ENCODE data around the gene EPS8L3.

DNA sequence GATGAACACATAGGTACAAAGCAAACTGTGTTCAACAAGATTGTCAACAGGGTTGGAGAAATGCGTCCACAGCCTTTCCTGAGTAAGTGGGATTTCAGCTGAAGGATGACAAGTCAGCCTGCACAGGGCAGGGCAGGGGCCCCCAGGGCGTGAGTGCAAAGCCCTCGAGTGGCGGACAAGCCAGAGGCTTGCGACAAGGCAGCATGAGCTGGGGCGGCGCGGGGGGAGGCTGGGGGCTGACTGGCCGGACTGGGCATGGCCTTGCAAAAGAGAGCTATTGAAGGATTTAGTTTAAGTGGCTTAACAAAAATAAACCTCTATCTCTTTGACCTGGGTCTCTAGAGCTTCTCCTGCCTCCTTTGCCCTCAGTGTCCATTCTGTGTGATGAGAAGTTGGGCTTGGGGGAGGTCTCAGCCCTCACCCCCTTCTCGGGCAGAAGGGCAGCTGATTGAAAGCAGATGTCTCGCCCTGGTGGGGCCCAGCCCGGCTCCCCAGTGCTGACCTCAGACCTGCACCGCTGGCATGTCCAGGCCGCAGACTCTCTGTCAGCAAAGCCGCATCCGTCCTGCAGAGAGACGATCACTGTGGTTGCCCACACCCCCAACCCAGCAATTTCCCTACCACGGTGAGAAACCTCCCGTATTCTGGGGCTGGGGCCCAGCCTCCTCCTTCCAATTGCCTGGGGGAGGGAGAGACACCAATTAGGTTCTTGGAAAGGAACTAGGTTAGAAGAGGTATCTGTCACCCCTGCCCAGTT lies 24.3 kb upstream of the EPS8L3 start:
- TF ChIP-seq MXI1 (conservative IDR thresholded peaks at IDR 0.05; ENCODE audit: poor library complexity, severe bottlenecking) (no peak), POLR2AphosphoS5 (IDR thresholded peaks at IDR 0.05) (no peak), RAD21 (conservative IDR thresholded peaks at IDR 0.05) (no peak), EP300 (conservative IDR thresholded peaks at IDR 0.05; ENCODE audit: poor library complexity, severe bottlenecking) (no peak)
- TF ChIP-seq, protein P1, sequence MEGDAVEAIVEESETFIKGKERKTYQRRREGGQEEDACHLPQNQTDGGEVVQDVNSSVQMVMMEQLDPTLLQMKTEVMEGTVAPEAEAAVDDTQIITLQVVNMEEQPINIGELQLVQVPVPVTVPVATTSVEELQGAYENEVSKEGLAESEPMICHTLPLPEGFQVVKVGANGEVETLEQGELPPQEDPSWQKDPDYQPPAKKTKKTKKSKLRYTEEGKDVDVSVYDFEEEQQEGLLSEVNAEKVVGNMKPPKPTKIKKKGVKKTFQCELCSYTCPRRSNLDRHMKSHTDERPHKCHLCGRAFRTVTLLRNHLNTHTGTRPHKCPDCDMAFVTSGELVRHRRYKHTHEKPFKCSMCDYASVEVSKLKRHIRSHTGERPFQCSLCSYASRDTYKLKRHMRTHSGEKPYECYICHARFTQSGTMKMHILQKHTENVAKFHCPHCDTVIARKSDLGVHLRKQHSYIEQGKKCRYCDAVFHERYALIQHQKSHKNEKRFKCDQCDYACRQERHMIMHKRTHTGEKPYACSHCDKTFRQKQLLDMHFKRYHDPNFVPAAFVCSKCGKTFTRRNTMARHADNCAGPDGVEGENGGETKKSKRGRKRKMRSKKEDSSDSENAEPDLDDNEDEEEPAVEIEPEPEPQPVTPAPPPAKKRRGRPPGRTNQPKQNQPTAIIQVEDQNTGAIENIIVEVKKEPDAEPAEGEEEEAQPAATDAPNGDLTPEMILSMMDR (IDR thresholded peaks at IDR 0.05; ENCODE audit: poor library complexity, severe bottlenecking): no peak

Data from neural cell (in vitro differentiated cells).